ENCODE results near the gene CEND1. TPM values are rescaled to one million over a fixed set of nuclear protein-coding genes. Genes with fewer than 3 reads are reported as not detected.

The CEND1 gene
- polyA plus RNA-seq, 1 of the 3 experiments (the other 2 are of a cell fraction), result 3.6 TPM

- TF ChIP-seq FOSL2 (IDR thresholded peaks at IDR 0.05; ENCODE audit: borderline replicate concordance, low read depth) (no peak), CHD2 (IDR thresholded peaks at IDR 0.05; ENCODE audit: low read length, partially characterized antibody) (peak; percentile 51), GATA2 (CRISPR knock-in tag; IDR thresholded peaks at IDR 0.05) (no peak), CTCF (IDR thresholded peaks at IDR 0.05) (peak; percentile 84), TAF1 (IDR thresholded peaks at IDR 0.05; ENCODE audit: borderline replicate concordance, low read depth, low read length) (peak; percentile 17; the same call in 1 of the 2 replicates), MAX (IDR thresholded peaks at IDR 0.05; ENCODE audit: low read depth) (peak; percentile 77; the same call in 1 of the 2 replicates)
These were observed 6.3 kb downstream of the CEND1 start (continued) for GRCh38 chr11:783581-784015.

GRCh38 chr11:782264-783174 is 7.4 kb downstream of the CEND1 start:
- H3K4me1 ChIP-seq (ENCODE audit: control insufficient read depth in 1 of 2, insufficient read depth in 2 of 2, low read depth in 1 of 2, low read length in 1 of 2), result peaks cover 9 to 16% of the 10 kb centered on the region in 2 experiments; a peak in 3 of 4 replicates
- H3K27ac ChIP-seq (ENCODE audit: low read depth in 2 of 2, low read length in 1 of 2), result peak overlapping the region in 1 of 2 experiments; percentile 75; a peak in 2 of 4 replicates
- no peaks in the 10 kb centered on the region for H4K20me1 ChIP-seq (ENCODE audit: insufficient read depth)
- H3K36me3 ChIP-seq (replicated peaks in 1 of 2; ENCODE audit: control insufficient read depth in 1 of 2, insufficient read depth in 2 of 2, low read length in 1 of 2), result peaks cover 0 to 7% of the 10 kb centered on the region in 2 experiments
- no peak overlapping the region for H3K4me3 ChIP-seq (ENCODE audit: low read depth in 2 of 2, low read length in 1 of 2)
- WGBS (ENCODE audit: low lambda C conversion rate), result 87% methylated on average over 15 of the region's 36 CpGs
- H3F3A ChIP-seq (replicated peaks; ENCODE audit: insufficient read depth), result peaks cover 17% of the 10 kb centered on the region
- 0 out of 2 replicates have a peak overlapping the region, but pooled peaks have one; percentile 41 for H3K4me2 ChIP-seq
- H3K27me3 ChIP-seq (ENCODE audit: insufficient read depth), result no peaks in the 10 kb centered on the region
- TF ChIP-seq FOXJ3 (CRISPR knock-in tag; IDR thresholded peaks at IDR 0.05), result no peak
- TF ChIP-seq TCF12 (IDR thresholded peaks at IDR 0.05), result no peak
- TF ChIP-seq RXRA (IDR thresholded peaks at IDR 0.05; ENCODE audit: borderline replicate concordance, low read depth), result no peak
- no peak for TF ChIP-seq EZH2phosphoT487 (IDR thresholded peaks at IDR 0.05; ENCODE audit: borderline replicate concordance, low read depth)
- TF ChIP-seq MAX (IDR thresholded peaks at IDR 0.05; ENCODE audit: low read depth), result no peak
- no peak for TF ChIP-seq RAD21 (IDR thresholded peaks at IDR 0.05; ENCODE audit: low read length)
- TF ChIP-seq RFX5 (IDR thresholded peaks at IDR 0.05; ENCODE audit: low read length), result no peak
- TF ChIP-seq PBX3 (IDR thresholded peaks at IDR 0.05), result no peak
- no peak for TF ChIP-seq EP300 (IDR thresholded peaks at IDR 0.05; ENCODE audit: borderline replicate concordance in 1 of 2, low read depth in 1 of 2, low read length in 1 of 2)
- no peak for TF ChIP-seq ZBTB33 (IDR thresholded peaks at IDR 0.05; ENCODE audit: borderline replicate concordance, low read depth)
- no peak for TF ChIP-seq NFIC (IDR thresholded peaks at IDR 0.05; ENCODE audit: borderline replicate concordance)
- TF ChIP-seq GATA2 (CRISPR knock-in tag; IDR thresholded peaks at IDR 0.05), result no peak
- TF ChIP-seq TAF1 (IDR thresholded peaks at IDR 0.05; ENCODE audit: borderline replicate concordance, low read depth, low read length), result no peak
- TF ChIP-seq USF1 (IDR thresholded peaks at IDR 0.05; ENCODE audit: borderline replicate concordance, low read depth), result no peak
- TF ChIP-seq CHD2 (IDR thresholded peaks at IDR 0.05; ENCODE audit: low read length, partially characterized antibody), result no peak
- TF ChIP-seq FOSL2 (IDR thresholded peaks at IDR 0.05; ENCODE audit: borderline replicate concordance, low read depth), result no peak
- peaks cover 23% of the 10 kb centered on the region for H3K79me2 ChIP-seq (ENCODE audit: insufficient read depth)
- ChIA-PET CTCF (interaction anchor here (0.7 to 3.3 kb wide), 11 partner anchors 12 to 228 kb away, joined by 3 to 43 read pairs (median 6); partner anchors contain the start of genes PIDD1, SLC25A22 and TALDO1), POLR2A (no interaction called here)
- DNase-seq, result no peak
- no peaks in the 10 kb centered on the region for H3K9me2 ChIP-seq
- H3K9ac ChIP-seq, result peak overlapping the region; percentile 23; the same call in 1 of the 2 replicates
- H3K9me3 ChIP-seq, result no peaks in the 10 kb centered on the region
- H2AFZ ChIP-seq (ENCODE audit: low read depth), result no peak overlapping the region
